HL-60 (cell line): Measurements from ENCODE around the gene NF2.

ENCODE experiments used
- DNase-seq, 2 experiments: peaks; one replicate each; pipeline ENCODE4 v3.0.0-alpha.2; 2010 to 2020; ENCODE audit warnings: low read depth in 1 of 2, low spot score in 1 of 2
- H3K27ac ChIP-seq: fragments of 250-450 bp; sonication (Bioruptor Pico); replicated peaks from 2 replicates; pipeline ENCODE4 v1.5.1; 2020; ENCODE audit warnings: mild to moderate bottlenecking, moderate library complexity
- H3K27me3 ChIP-seq: fragments of 250-450 bp; sonication (Bioruptor Pico); 2 replicates; pipeline ENCODE4 v1.5.1; 2021; ENCODE audit warnings: mild to moderate bottlenecking, moderate library complexity; ENCODE audit not compliant: insufficient read depth, poor library complexity, severe bottlenecking
- H3K4me3 ChIP-seq: replicated peaks from 2 replicates; pipeline ENCODE4 v1.5.1; 2011; ENCODE audit warnings: mild to moderate bottlenecking, control low read depth, low read length; ENCODE audit not compliant: insufficient read depth
- CTCF ChIP-seq: IDR thresholded peaks from one replicate; pipeline ENCODE4 v1.5.1; 2011; ENCODE audit warnings: low read length, control low read depth, inconsistent platforms; ENCODE audit not compliant: insufficient read depth
- GABPA ChIP-seq: IDR thresholded peaks from 2 replicates; pipeline ENCODE4 v1.6.1; 2012; ENCODE audit warnings: low read depth
- POLR2AphosphoS5 ChIP-seq: IDR thresholded peaks from 2 replicates; pipeline ENCODE4 v1.6.1; 2012; ENCODE audit warnings: low read depth
- REST ChIP-seq: IDR thresholded peaks from 2 replicates; pipeline ENCODE4 v1.6.1; 2012; ENCODE audit warnings: low read depth; ENCODE audit not compliant: insufficient replicate concordance
- SPI1 ChIP-seq: IDR thresholded peaks from 2 replicates; pipeline ENCODE4 v1.6.1; 2012; ENCODE audit warnings: low read depth, mild to moderate bottlenecking, borderline replicate concordance

The NF2 gene

GRCh38 chr22:29710193-29710592, 106.8 kb downstream of the NF2 start:
- DNase-seq = no peak
- no peak overlapping the region for H3K27ac ChIP-seq
- TF ChIP-seq GABPA (no peak), CTCF (no peak), REST (no peak), SPI1 (no peak), POLR2AphosphoS5 (no peak)
- no peak overlapping the region for H3K4me3 ChIP-seq
- H3K27me3 ChIP-seq = peaks cover 13% of the 10 kb centered on the region

- TF ChIP-seq REST = no peak
- Histone ChIP-seq H3K27ac (no peak overlapping the region), H3K27me3 (peaks cover 13% of the 10 kb centered on the region), H3K4me3 (no peak overlapping the region)
- DNase-seq = no peak
These were observed 107.6 kb downstream of the NF2 start for GRCh38 chr22:29710922-29711593.

- no peak overlapping the region for H3K4me3 ChIP-seq
- no peak for DNase-seq
- H3K27me3 ChIP-seq = peaks cover 19% of the 10 kb centered on the region
- TF ChIP-seq POLR2AphosphoS5 = no peak
- TF ChIP-seq SPI1 = no peak
- no peak for TF ChIP-seq REST
- TF ChIP-seq CTCF = no peak
- no peak for TF ChIP-seq GABPA
- H3K27ac ChIP-seq = no peak overlapping the region
These were observed 108.7 kb downstream of the NF2 start for GRCh38 chr22:29712119-29712518.
